GM19099 (cell line): ENCODE measurements around the gene SVOP.

Experiments
- POLR2A ChIP-seq: IDR thresholded peaks from 3 replicates; pipeline ENCODE4 v1.6.1; 2011; ENCODE audit warnings: low read depth; ENCODE audit not compliant: insufficient read length; ENCODE audit errors: extremely low read depth

SVOP gene

GRCh38 chr12:108861878-108862587 is 158.8 kb downstream of the SVOP start:
- no peak for TF ChIP-seq POLR2A

DNA sequence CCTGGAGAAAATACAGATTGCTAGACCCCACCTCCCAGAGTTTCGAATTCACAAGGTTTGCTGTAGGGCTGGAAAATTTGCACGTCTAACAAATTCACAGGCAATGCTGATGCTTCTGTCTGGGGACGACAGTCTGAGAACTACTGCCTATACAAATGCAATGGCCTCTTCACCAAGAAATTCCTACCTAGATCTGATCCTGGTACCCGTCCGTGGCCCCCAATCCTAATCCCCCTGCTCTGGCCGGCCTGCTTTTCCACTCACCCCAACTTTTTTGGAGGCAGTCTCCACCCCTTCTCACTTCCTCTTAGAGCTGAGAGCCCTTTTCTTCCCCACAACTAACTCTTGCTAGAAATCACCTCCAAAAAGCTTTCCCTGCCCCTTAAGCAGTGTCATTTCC is 160.4 kb downstream of the SVOP start:
- TF ChIP-seq POLR2A = no peak

DNA sequence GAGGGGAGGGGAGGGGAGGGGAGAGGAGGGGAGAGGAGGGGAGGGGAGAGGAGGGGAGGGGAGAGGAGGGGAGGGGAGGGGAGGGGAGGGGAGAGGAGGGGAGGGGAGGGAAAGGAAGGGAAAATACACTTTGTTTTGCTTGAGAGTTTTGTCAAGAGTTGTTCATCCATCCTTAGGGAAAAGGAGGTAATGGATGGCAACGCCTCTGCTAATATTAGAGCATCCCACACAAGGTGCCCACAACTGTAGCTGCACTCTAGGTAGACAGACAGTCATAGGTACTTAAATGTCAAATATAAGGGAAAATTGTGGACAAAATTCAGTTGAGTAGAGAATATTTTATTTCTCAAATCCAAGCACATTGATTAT is 161.0 kb downstream of the SVOP start:
- TF ChIP-seq POLR2A = no peak

- no peak for TF ChIP-seq POLR2A
Observed at GRCh38 chr12:108858311-108859074, 162.4 kb downstream of the SVOP start.
